ENCODE data around the gene ELL2. TPM values are rescaled to one million over a fixed set of nuclear protein-coding genes. Genes with fewer than 3 reads are reported as not detected.
"Not testable (repeated sequence)": the region's sequence is repeated elsewhere in the genome, so short reads cannot be mapped to it uniquely, and the experiment has no call there.

The ELL2 gene
- total RNA-seq, 6 experiments from 2014 or later: 74.3 to 96.4 (median 84.5) TPM

DNA sequence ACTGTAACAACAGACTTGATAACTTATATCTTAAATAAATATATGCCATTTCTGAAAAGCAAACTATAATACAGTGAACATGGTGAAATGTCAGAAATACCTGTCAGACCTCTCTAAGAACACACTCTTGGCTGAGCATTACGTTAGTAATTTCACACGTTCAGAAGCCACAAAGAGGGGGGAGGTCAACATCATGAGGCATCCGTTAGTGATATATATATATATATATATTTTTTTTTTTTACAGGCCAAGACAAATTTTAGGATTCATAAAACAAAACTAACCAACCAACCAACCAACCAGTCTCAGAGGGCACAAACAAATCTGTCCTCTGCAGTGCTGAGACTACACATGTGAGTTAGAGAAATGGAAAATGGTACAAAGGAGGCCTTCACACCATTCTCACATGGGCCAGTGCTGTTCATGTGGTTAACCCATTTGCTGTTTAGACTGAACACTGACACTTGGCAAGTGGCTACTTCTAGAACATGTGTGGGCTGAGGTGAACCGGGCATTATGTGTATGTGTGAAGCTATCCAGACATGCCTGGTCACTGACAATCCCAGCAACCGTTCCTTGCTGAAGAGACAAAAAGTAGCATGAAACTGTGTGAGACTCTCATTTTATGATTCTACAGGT lies 54.5 kb downstream of the ELL2 start:
- intact Hi-C loops (cut with DNase I): no loop called here
- H3K4me1 ChIP-seq: peaks cover 0 to 34% (median 5%) of the 10 kb centered on the region in 4 donors
- TF ChIP-seq POLR2A (IDR thresholded peaks at IDR 0.05): no peak
- TF ChIP-seq, protein P1, sequence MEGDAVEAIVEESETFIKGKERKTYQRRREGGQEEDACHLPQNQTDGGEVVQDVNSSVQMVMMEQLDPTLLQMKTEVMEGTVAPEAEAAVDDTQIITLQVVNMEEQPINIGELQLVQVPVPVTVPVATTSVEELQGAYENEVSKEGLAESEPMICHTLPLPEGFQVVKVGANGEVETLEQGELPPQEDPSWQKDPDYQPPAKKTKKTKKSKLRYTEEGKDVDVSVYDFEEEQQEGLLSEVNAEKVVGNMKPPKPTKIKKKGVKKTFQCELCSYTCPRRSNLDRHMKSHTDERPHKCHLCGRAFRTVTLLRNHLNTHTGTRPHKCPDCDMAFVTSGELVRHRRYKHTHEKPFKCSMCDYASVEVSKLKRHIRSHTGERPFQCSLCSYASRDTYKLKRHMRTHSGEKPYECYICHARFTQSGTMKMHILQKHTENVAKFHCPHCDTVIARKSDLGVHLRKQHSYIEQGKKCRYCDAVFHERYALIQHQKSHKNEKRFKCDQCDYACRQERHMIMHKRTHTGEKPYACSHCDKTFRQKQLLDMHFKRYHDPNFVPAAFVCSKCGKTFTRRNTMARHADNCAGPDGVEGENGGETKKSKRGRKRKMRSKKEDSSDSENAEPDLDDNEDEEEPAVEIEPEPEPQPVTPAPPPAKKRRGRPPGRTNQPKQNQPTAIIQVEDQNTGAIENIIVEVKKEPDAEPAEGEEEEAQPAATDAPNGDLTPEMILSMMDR (IDR thresholded peaks at IDR 0.05): no peak
- H3K9me3 ChIP-seq: no peaks in the 10 kb centered on the region
- peaks cover 0 to 14% (median 4%) of the 10 kb centered on the region in 4 donors for H3K36me3 ChIP-seq
- no peak overlapping the region for H3K27ac ChIP-seq
- ATAC-seq (peak; percentile 6 to 34 (median 26)), DNase-seq (no peak)
- H3K27me3 ChIP-seq: no peaks in the 10 kb centered on the region
- WGBS (ENCODE audit: insufficient coverage, low coverage, low lambda C conversion rate, missing lambda C conversion rate): 57% methylated on average over 5 of the region's 5 CpGs
- H3K4me3 ChIP-seq: no peak overlapping the region

DNA sequence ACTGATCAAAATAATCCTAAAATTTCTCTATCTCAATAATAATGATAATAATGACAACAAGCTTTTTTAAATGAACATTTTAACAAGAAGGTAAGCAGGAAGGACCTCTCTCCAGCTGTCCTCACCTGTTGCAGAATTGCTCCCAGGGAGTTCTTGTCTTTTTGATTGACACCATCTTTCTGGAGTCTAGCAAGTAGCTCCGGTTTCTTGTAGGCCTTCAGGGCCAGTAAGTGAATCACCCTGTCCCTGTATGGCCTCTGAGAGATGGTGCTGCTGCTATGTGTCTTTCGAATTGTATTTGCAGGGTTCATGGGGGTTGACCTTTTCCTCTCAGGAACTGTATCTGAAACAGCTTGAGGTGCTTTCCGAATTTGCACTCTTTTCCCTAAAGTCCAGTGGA lies 55.3 kb downstream of the ELL2 start:
- DNase-seq; intact Hi-C loops (cut with DNase I); H3K27me3 ChIP-seq; H3K27ac ChIP-seq; H3K4me3 ChIP-seq; H3K9me3 ChIP-seq: not testable (repeated sequence)
- Histone ChIP-seq H3K4me1 (peaks cover 0 to 26% (median 5%) of the 10 kb centered on the region in 4 donors), H3K36me3 (peaks cover 0 to 14% (median 1%) of the 10 kb centered on the region in 4 donors)
- peak in 3 of 4 donors; percentile 24 to 33 (median 28) for ATAC-seq
- 62% methylated on average over 3 of the region's 3 CpGs for WGBS (ENCODE audit: insufficient coverage, low coverage, low lambda C conversion rate, missing lambda C conversion rate)

DNA sequence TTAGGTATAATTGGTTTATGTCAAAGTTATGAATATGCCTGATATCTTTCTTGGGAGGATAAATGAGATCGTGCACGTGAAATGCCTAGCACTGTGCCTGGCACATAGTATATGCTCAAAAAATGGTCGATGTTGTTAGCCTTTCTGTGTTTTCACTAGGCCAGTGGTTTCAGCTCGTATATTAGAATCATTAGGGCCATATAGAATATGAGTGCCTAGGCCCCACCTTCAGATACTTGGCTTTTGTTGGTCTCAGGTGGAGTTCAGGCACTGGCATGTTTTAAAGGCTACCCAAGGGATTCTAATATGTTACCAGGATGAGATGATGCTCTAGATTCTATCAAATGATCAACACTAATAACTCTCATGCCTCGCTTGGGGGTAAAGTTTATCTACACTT lies 56.8 kb downstream of the ELL2 start:
- no peak overlapping the region for H3K27ac ChIP-seq
- H3K27me3 ChIP-seq: no peaks in the 10 kb centered on the region
- 100% methylated on average over 5 of the region's 5 CpGs for WGBS (ENCODE audit: insufficient coverage, low coverage, low lambda C conversion rate, missing lambda C conversion rate)
- intact Hi-C loops (cut with DNase I): no loop called here
- peaks cover 0 to 28% (median 8%) of the 10 kb centered on the region in 4 donors for H3K4me1 ChIP-seq
- DNase-seq (no peak), ATAC-seq (no peak)
- no peak overlapping the region for H3K4me3 ChIP-seq
- H3K9me3 ChIP-seq: no peaks in the 10 kb centered on the region
- TF ChIP-seq, protein P1 (IDR thresholded peaks at IDR 0.05): no peak
- no peak for TF ChIP-seq POLR2A (IDR thresholded peaks at IDR 0.05)
- peaks cover 0 to 26% (median 5%) of the 10 kb centered on the region in 4 donors for H3K36me3 ChIP-seq

DNA sequence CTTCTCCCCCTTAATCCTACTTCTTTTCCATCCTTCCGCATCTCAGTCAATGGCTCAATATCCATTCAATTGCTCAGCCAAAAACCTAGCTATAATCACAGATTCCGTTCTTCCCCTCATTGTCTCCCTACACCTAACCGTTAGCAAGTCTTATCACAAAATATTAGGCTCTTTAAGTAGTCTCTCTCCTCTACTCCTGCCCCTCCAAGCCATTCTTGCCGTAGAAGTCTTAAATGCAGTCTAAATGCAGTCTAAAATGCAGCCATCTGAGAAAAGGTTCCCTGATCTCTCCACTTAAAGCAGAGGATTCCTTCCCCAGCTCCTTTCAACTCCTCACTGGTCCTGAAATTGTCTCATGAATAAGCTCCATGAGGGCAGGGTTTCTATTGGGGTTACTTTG lies 57.8 kb downstream of the ELL2 start:
- intact Hi-C loops (cut with DNase I): no loop called here
- WGBS (ENCODE audit: insufficient coverage, low coverage, low lambda C conversion rate, missing lambda C conversion rate): 93% methylated on average over 4 of the region's 4 CpGs
- TF ChIP-seq, protein P1 (IDR thresholded peaks at IDR 0.05): no peak
- H3K27me3 ChIP-seq: no peaks in the 10 kb centered on the region
- ATAC-seq (no peak), DNase-seq (no peak)
- H3K4me3 ChIP-seq: no peak overlapping the region
- peaks cover 0 to 36% (median 8%) of the 10 kb centered on the region in 4 donors for H3K4me1 ChIP-seq
- H3K9me3 ChIP-seq: no peaks in the 10 kb centered on the region
- peaks cover 0 to 30% (median 11%) of the 10 kb centered on the region in 4 donors for H3K36me3 ChIP-seq
- no peak overlapping the region for H3K27ac ChIP-seq

DNA sequence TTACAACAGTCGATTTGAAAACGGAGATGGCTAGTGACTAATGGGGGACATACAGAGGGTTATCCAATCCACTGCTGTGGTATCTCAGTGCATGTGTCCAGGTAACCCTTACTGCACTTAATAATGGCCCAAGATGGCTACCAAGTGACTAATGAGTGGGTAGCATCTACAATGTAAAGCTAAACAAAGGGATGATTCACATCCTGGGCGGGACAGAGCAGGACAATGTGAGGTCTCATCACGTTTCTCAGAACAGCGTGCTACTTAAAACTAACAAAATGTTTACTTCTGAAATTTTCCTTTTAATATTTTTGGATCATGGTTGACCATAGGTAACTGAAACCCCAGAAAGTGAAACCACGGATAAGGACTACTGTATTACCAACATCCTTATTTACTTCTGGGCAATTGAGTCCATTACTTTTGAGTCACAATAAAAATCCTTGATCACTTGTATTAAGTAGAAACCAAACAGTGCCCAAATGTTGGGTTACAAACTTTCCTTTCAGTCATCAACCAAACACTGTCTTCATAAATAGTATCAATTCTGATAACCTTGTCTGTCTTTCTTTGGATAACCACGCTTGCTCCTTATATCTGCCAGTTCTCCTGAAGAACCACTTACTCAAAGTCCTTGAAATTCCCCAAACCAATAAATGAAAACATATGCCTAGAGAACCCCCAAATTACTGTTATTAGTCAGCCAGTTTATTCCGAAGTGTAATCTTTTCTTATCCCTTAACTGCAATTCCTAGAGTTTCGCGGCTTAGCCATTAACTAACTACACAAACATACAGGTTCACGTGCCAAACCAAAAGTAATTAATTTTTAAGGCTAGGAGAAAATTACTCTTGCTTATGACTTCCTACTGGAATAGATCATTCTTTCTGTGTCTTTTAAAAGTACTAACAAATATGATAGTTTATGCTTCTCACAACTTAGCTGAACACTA lies 59.7 kb downstream of the ELL2 start:
- Histone ChIP-seq H3K4me3 (no peak overlapping the region), H3K27me3 (no peaks in the 10 kb centered on the region), H3K9me3 (no peaks in the 10 kb centered on the region), H3K36me3 (peaks cover 0 to 41% (median 24%) of the 10 kb centered on the region in 4 donors), H3K27ac (no peak overlapping the region), H3K4me1 (peaks cover 0 to 29% (median 7%) of the 10 kb centered on the region in 4 donors)
- DNase-seq: no peak
- 74% methylated on average over 9 of the region's 11 CpGs for WGBS (ENCODE audit: insufficient coverage, low coverage, low lambda C conversion rate, missing lambda C conversion rate)
- TF ChIP-seq, protein P1 (IDR thresholded peaks at IDR 0.05): no peak
- no peak for TF ChIP-seq POLR2A (IDR thresholded peaks at IDR 0.05)
- no peak for ATAC-seq
- intact Hi-C loops (cut with DNase I): no loop called here
